Measurements from ENCODE around the gene MYO1E.

The MYO1E gene

GRCh38 chr15:59218710-59219109 is 154.0 kb downstream of the MYO1E start:
- no peak for TF ChIP-seq ZFP30 (CRISPR knock-in tag; IDR thresholded peaks at IDR 0.05)
- no peak for TF ChIP-seq CREB5 (CRISPR knock-in tag; IDR thresholded peaks at IDR 0.05; ENCODE audit: low read depth)
- TF ChIP-seq SNAI2 (CRISPR knock-in tag; IDR thresholded peaks at IDR 0.05): no peak
- no peak for TF ChIP-seq TSHZ2 (CRISPR knock-in tag; IDR thresholded peaks at IDR 0.05)
- no peak for TF ChIP-seq CSRNP3 (CRISPR knock-in tag; IDR thresholded peaks at IDR 0.05)
- TF ChIP-seq ZNF70 (CRISPR knock-in tag; IDR thresholded peaks at IDR 0.05): no peak
- TF ChIP-seq POU6F1 (CRISPR knock-in tag; IDR thresholded peaks at IDR 0.05; ENCODE audit: borderline replicate concordance, low read depth): no peak
- TF ChIP-seq PPARA (CRISPR knock-in tag; IDR thresholded peaks at IDR 0.05; ENCODE audit: borderline replicate concordance): no peak
- TF ChIP-seq BACH2 (CRISPR knock-in tag; IDR thresholded peaks at IDR 0.05; ENCODE audit: borderline replicate concordance): no peak
- TF ChIP-seq ZNF8 (CRISPR knock-in tag; IDR thresholded peaks at IDR 0.05): no peak
- TF ChIP-seq GLIS3 (CRISPR knock-in tag; IDR thresholded peaks at IDR 0.05): no peak
- no peak for TF ChIP-seq ZFP3 (CRISPR knock-in tag; IDR thresholded peaks at IDR 0.05)
- no peak for ATAC-seq

- no peak for ATAC-seq
- TF ChIP-seq CSDC2 (CRISPR knock-in tag; IDR thresholded peaks at IDR 0.05) (no peak), ZNF70 (CRISPR knock-in tag; IDR thresholded peaks at IDR 0.05) (no peak), RARB (CRISPR knock-in tag; IDR thresholded peaks at IDR 0.05) (no peak), ZC3H10 (CRISPR knock-in tag; IDR thresholded peaks at IDR 0.05) (no peak), TCF4 (CRISPR knock-in tag; IDR thresholded peaks at IDR 0.05; ENCODE audit: borderline replicate concordance) (no peak), ARNTL (CRISPR knock-in tag; IDR thresholded peaks at IDR 0.05; ENCODE audit: borderline replicate concordance, low read depth) (no peak), GLIS3 (CRISPR knock-in tag; IDR thresholded peaks at IDR 0.05) (no peak), TOX (CRISPR knock-in tag; IDR thresholded peaks at IDR 0.05; ENCODE audit: borderline replicate concordance) (no peak), SNAI2 (CRISPR knock-in tag; IDR thresholded peaks at IDR 0.05) (no peak), ZFP3 (CRISPR knock-in tag; IDR thresholded peaks at IDR 0.05) (no peak)
Observed at GRCh38 chr15:59217876-59218498, 154.7 kb downstream of the MYO1E start.

GRCh38 chr15:59216911-59217310 is 155.8 kb downstream of the MYO1E start:
- ATAC-seq: no peak
- TF ChIP-seq CSRNP3 (CRISPR knock-in tag; IDR thresholded peaks at IDR 0.05) (no peak), ZFP30 (CRISPR knock-in tag; IDR thresholded peaks at IDR 0.05) (no peak), PATZ1 (CRISPR knock-in tag; IDR thresholded peaks at IDR 0.05; ENCODE audit: borderline replicate concordance) (no peak), RARB (CRISPR knock-in tag; IDR thresholded peaks at IDR 0.05) (no peak), POU6F1 (CRISPR knock-in tag; IDR thresholded peaks at IDR 0.05; ENCODE audit: borderline replicate concordance, low read depth) (no peak), ZFP3 (CRISPR knock-in tag; IDR thresholded peaks at IDR 0.05) (no peak), TSHZ2 (CRISPR knock-in tag; IDR thresholded peaks at IDR 0.05) (no peak), ISL1 (CRISPR knock-in tag; IDR thresholded peaks at IDR 0.05) (no peak), GLIS3 (CRISPR knock-in tag; IDR thresholded peaks at IDR 0.05) (no peak), ZC3H10 (CRISPR knock-in tag; IDR thresholded peaks at IDR 0.05) (no peak), ZNF70 (CRISPR knock-in tag; IDR thresholded peaks at IDR 0.05) (no peak), TCF4 (CRISPR knock-in tag; IDR thresholded peaks at IDR 0.05; ENCODE audit: borderline replicate concordance) (no peak), SNAI2 (CRISPR knock-in tag; IDR thresholded peaks at IDR 0.05) (no peak), ESRRG (CRISPR knock-in tag; IDR thresholded peaks at IDR 0.05) (no peak)
